ENCODE measurements around the gene PTK6.

The PTK6 gene

DNA sequence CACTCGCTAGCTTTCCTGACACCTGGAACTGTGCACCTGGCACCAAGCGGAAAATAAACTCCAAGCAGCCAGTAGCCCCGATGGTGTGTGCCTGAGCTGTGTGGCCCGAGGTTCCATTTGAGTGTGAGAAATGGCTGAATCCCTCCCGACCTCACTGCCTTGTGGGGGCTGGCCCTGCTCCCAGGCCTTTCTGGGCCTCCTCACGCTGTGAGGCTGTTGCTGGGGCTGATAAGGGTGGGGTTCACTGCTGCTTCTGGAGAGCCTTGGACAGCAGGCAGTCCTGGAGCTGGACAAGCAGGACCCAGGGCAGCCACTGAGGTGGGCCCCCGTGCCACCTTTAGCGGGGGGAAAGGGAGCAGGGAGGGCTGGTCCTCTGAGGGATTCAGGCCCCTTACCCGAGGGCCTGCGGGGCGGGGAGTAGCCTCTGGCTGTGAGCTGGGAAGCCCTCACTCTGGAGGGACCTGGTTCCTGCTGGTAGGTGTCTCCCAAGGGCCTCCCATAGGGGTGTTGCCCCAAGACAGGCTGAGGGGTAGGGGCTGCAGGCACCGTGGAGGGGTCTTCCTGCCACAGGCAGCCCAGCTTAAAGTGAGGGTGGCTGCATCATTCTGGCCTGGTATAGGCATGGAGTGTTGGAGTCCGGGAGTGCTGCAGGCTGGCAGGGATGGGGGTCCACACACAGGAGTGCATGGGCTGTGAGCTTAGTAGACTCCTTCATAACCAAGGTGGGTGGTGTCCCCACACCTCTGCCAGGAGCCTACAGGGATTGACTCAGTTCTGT, 14.9 kb downstream of the PTK6 start:
- TF ChIP-seq TAF1 (IDR thresholded peaks at IDR 0.05; ENCODE audit: borderline replicate concordance, insufficient read depth, low read length) (no peak), SIN3A (IDR thresholded peaks at IDR 0.05; ENCODE audit: borderline replicate concordance, insufficient read depth, low read length) (no peak), FOXP2 (optimal IDR thresholded peaks at IDR 0.05; ENCODE audit: borderline replicate concordance, extremely low read depth, extremely low read length, insufficient read depth) (no peak), POLR2AphosphoS5 (IDR thresholded peaks at IDR 0.05; ENCODE audit: low read depth, low read length) (no peak)
- TF ChIP-seq, protein P1, sequence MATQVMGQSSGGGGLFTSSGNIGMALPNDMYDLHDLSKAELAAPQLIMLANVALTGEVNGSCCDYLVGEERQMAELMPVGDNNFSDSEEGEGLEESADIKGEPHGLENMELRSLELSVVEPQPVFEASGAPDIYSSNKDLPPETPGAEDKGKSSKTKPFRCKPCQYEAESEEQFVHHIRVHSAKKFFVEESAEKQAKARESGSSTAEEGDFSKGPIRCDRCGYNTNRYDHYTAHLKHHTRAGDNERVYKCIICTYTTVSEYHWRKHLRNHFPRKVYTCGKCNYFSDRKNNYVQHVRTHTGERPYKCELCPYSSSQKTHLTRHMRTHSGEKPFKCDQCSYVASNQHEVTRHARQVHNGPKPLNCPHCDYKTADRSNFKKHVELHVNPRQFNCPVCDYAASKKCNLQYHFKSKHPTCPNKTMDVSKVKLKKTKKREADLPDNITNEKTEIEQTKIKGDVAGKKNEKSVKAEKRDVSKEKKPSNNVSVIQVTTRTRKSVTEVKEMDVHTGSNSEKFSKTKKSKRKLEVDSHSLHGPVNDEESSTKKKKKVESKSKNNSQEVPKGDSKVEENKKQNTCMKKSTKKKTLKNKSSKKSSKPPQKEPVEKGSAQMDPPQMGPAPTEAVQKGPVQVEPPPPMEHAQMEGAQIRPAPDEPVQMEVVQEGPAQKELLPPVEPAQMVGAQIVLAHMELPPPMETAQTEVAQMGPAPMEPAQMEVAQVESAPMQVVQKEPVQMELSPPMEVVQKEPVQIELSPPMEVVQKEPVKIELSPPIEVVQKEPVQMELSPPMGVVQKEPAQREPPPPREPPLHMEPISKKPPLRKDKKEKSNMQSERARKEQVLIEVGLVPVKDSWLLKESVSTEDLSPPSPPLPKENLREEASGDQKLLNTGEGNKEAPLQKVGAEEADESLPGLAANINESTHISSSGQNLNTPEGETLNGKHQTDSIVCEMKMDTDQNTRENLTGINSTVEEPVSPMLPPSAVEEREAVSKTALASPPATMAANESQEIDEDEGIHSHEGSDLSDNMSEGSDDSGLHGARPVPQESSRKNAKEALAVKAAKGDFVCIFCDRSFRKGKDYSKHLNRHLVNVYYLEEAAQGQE (IDR thresholded peaks at IDR 0.05; ENCODE audit: insufficient read depth in 1 of 2, low read depth in 2 of 2, low read length in 2 of 2): no peak

GRCh38 chr20:63521602-63522001, 15.6 kb downstream of the PTK6 start:
- no peak for TF ChIP-seq POLR2AphosphoS5 (IDR thresholded peaks at IDR 0.05; ENCODE audit: low read depth, low read length)
- no peak for TF ChIP-seq TAF1 (IDR thresholded peaks at IDR 0.05; ENCODE audit: borderline replicate concordance, insufficient read depth, low read length)
- TF ChIP-seq, protein P1 (IDR thresholded peaks at IDR 0.05; ENCODE audit: insufficient read depth in 1 of 2, low read depth in 2 of 2, low read length in 2 of 2): no peak
- no peak for TF ChIP-seq SIN3A (IDR thresholded peaks at IDR 0.05; ENCODE audit: borderline replicate concordance, insufficient read depth, low read length)
- TF ChIP-seq FOXP2 (optimal IDR thresholded peaks at IDR 0.05; ENCODE audit: borderline replicate concordance, extremely low read depth, extremely low read length, insufficient read depth): no peak

DNA sequence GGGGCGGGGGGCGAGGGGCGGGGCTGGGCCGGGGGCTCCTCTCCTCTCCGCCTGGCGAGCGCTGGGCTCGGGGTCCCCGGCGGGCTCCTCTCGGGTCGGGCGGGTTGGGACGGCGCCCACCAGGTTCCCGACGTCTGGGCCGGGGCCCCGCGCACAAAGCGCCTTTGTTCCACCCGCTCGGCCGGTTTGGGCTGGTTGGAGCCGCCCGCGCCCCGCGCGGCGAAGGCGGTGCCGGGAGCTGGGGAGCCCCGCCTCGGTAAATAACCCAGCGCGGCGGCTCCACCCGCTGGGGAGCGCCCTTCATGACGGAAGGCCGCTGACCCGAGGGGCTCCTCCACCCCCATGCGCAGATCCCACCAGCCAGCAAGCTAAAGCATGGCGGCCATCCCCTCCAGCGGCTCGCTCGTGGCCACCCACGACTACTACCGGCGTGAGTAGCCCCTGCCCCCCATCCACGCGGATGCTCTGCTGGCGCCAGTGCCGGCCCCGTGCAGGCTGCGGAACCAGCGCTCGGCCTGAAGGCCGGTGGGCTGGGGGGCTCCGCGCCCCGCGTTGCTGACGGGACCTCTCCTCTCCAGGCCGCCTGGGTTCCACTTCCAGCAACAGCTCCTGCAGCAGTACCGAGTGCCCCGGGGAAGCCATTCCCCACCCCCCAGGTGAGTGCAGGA, 16.1 kb downstream of the PTK6 start:
- TF ChIP-seq, protein P1 (IDR thresholded peaks at IDR 0.05; ENCODE audit: insufficient read depth in 1 of 2, low read depth in 2 of 2, low read length in 2 of 2): no peak
- TF ChIP-seq POLR2AphosphoS5 (IDR thresholded peaks at IDR 0.05; ENCODE audit: low read depth, low read length) (no peak; the same call in 1 of the 2 replicates), SIN3A (IDR thresholded peaks at IDR 0.05; ENCODE audit: borderline replicate concordance, insufficient read depth, low read length) (no peak; the same call in 1 of the 2 replicates)

GRCh38 chr20:63520504-63520933, 16.7 kb downstream of the PTK6 start, which contains the start of gene PPDPF:
Gene PPDPF, plus strand, starts transcription at chr20:63520765. Its CDS starts 544 bp downstream, at chr20:63521309.
- TF ChIP-seq POLR2AphosphoS5 (IDR thresholded peaks at IDR 0.05; ENCODE audit: low read depth, low read length): peak; percentile 90
- TF ChIP-seq SIN3A (IDR thresholded peaks at IDR 0.05; ENCODE audit: borderline replicate concordance, insufficient read depth, low read length): peak; percentile 55; the same call in 1 of the 2 replicates
- TF ChIP-seq, protein P1 (IDR thresholded peaks at IDR 0.05; ENCODE audit: insufficient read depth in 1 of 2, low read depth in 2 of 2, low read length in 2 of 2): no peak
- peak; percentile 79; the same call in 1 of the 2 replicates for TF ChIP-seq TAF1 (IDR thresholded peaks at IDR 0.05; ENCODE audit: borderline replicate concordance, insufficient read depth, low read length)
- no peak for TF ChIP-seq FOXP2 (optimal IDR thresholded peaks at IDR 0.05; ENCODE audit: borderline replicate concordance, extremely low read depth, extremely low read length, insufficient read depth)
